K562 (cell line): Measurements from ENCODE around the gene POC1B. TPM values are rescaled to one million over a fixed set of nuclear protein-coding genes. Genes with fewer than 3 reads are reported as not detected.

Experiments
- ATAC-seq: fragments of 200-7000 bp; cut with Tn5 transposase; 3 replicates; pipeline ENCODE4 v1.9.1; 2020; ENCODE audit warnings: moderate library complexity
- BruUV-seq: library from RNA; stranded (reverse); fragments of 400-500 nt; replicated peaks from 2 replicates; lab custom pipeline; 2021; lab: Mats Ljungman, UMichigan
- CTCF ChIA-PET: fragments of 300-600 bp; formaldehyde crosslinking; extraction: SDS; loops from one replicate; lab custom pipeline; 2021; ENCODE audit warnings: low intra/inter-chr PET ratio; lab: Yijun Ruan, JAX
- POLR2A ChIA-PET: fragments of 300-600, 350-650 bp; sonication (Branson Sonifier 250); formaldehyde crosslinking; extraction: SDS; loops from one replicate; lab custom pipeline; 2021; ENCODE audit warnings: antibody characterized with exemption, inconsistent platforms; lab: Yijun Ruan, JAX
- DNase-seq, 4 experiments: peaks; one replicate each; pipeline versions ENCODE4 v3.0.0 to v3.0.0-alpha.2; 2011 to 2018; ENCODE audit warnings: low spot score in 3 of 4, mixed read lengths in 3 of 4; ENCODE audit errors: extremely low read depth in 1 of 4
- FAIRE-seq: peaks from 2 replicates; lab custom pipeline; 2011; peaks lifted over from hg19 to GRCh38; lab: Jason Lieb, UNC
- H2AFZ ChIP-seq: 2 replicates; pipeline ENCODE4 v1.6.0; 2011; ENCODE audit warnings: low read depth, low read length, control low read depth, inconsistent platforms
- H3K27ac ChIP-seq: fragments of 200-600 bp; 3 replicates; pipeline ENCODE4 v1.8.0; 2011; ENCODE audit warnings: low read depth, mild to moderate bottlenecking, control low read depth, inconsistent platforms, low read length, moderate library complexity, mixed read lengths; ENCODE audit errors: extremely low read depth
- H3K27me3 ChIP-seq, 2 experiments: fragments of 300-600 bp in 1 of 2; 2 replicates in 1 of 2; 3 replicates in 1 of 2; pipeline versions ENCODE4 v1.6.0 to v1.8.0; 2011; ENCODE audit warnings: inconsistent platforms in 2 of 2, low read length in 2 of 2, mild to moderate bottlenecking in 1 of 2, mixed read lengths in 1 of 2, moderate library complexity in 1 of 2; ENCODE audit not compliant: control insufficient read depth in 2 of 2, insufficient read depth in 2 of 2
- H3K36me3 ChIP-seq: fragments of 300-600 bp; 3 replicates; pipeline ENCODE4 v1.8.0; 2011; ENCODE audit warnings: mild to moderate bottlenecking, low read length, inconsistent platforms; ENCODE audit not compliant: control insufficient read depth, insufficient read depth
- H3K4me1 ChIP-seq, 2 experiments: fragments of 200-600 bp in 1 of 2; replicated peaks in 1 of 2; 2 replicates in 1 of 2; 3 replicates in 1 of 2; pipeline versions ENCODE4 v1.5.1 to v1.8.0; 2011; ENCODE audit warnings: inconsistent platforms in 2 of 2, low read length in 2 of 2, mild to moderate bottlenecking in 1 of 2, mixed read lengths in 1 of 2, moderate library complexity in 1 of 2; ENCODE audit not compliant: control insufficient read depth in 2 of 2, insufficient read depth in 2 of 2
- H3K4me2 ChIP-seq: 2 replicates; pipeline ENCODE4 v1.6.1; 2011; ENCODE audit warnings: low read length, control low read depth, inconsistent platforms, mixed read lengths; ENCODE audit not compliant: insufficient read depth
- H3K4me3 ChIP-seq: fragments of 200-600 bp; sonication (generic), shearing (Covaris generic); 2 replicates; pipeline ENCODE4 v1.5.1; 2016; ENCODE audit warnings: control low read depth, inconsistent platforms
- H3K79me2 ChIP-seq: fragments of 200-600 bp; 3 replicates; pipeline ENCODE4 v1.8.0; 2011; ENCODE audit warnings: low read length, inconsistent platforms; ENCODE audit not compliant: control insufficient read depth, insufficient read depth
- H3K9ac ChIP-seq, 2 experiments: 2 replicates each; pipeline versions ENCODE4 v1.6.0 to v1.6.1; 2011; ENCODE audit warnings: low read depth in 2 of 2, low read length in 2 of 2, control low read depth in 1 of 2, inconsistent platforms in 1 of 2, mild to moderate bottlenecking in 1 of 2, mixed read lengths in 1 of 2; ENCODE audit not compliant: insufficient read depth in 1 of 2
- H3K9me1 ChIP-seq: one replicate; pipeline ENCODE4 v1.6.0; 2011; ENCODE audit warnings: inconsistent platforms, mild to moderate bottlenecking, low read length, moderate library complexity; ENCODE audit not compliant: control insufficient read depth, insufficient read depth
- H3K9me3 ChIP-seq: replicated peaks from 2 replicates; pipeline ENCODE4 v1.5.1; 2011; ENCODE audit warnings: low read depth, low read length, inconsistent platforms; ENCODE audit not compliant: control insufficient read depth, insufficient read depth
- H4K20me1 ChIP-seq: replicated peaks from 2 replicates; pipeline ENCODE4 v1.6.1; 2011; ENCODE audit warnings: low read length, inconsistent platforms, mixed read lengths; ENCODE audit not compliant: control insufficient read depth, insufficient read depth
- BACH1 ChIP-seq: fragments of 200-800 bp; sonication (Bioruptor generic); IDR thresholded peaks from 2 replicates; pipeline ENCODE4 v1.6.1; 2016; ENCODE audit warnings: missing genetic modification characterization, missing compliant biosample characterization
- BHLHE40 ChIP-seq: IDR thresholded peaks from 2 replicates; pipeline ENCODE4 v1.6.1; 2011; ENCODE audit warnings: low read length, improper control_type of control experiment
- CEBPG ChIP-seq, 3 experiments: fragments of 200-800 bp in 1 of 3; sonication (Bioruptor generic) in 1 of 3; sonication (generic) in 1 of 3; formaldehyde crosslinking in 1 of 3; IDR thresholded peaks in 2 of 3; conservative IDR thresholded peaks in 1 of 3; 2 replicates each; pipeline versions ENCODE4 v1.6.1 to v1.8.0; 2016 to 2022; ENCODE audit warnings: missing compliant biosample characterization in 2 of 3, missing genetic modification characterization in 2 of 3, mild to moderate bottlenecking in 1 of 3, missing genetic modification reagents in 1 of 3
- CREB1 ChIP-seq, 2 experiments: sonication (generic) in 1 of 2; formaldehyde crosslinking in 1 of 2; IDR thresholded peaks; 2 replicates each; pipeline versions ENCODE4 v1.6.1 to v1.8.0; 2012 to 2022; ENCODE audit warnings: inconsistent platforms in 1 of 2, mild to moderate bottlenecking in 1 of 2, missing genetic modification reagents in 1 of 2, moderate library complexity in 1 of 2
- HNRNPUL1 ChIP-seq: fragments of 200-400 bp; formaldehyde crosslinking; IDR thresholded peaks from 2 replicates; pipeline ENCODE4 v1.6.1; 2017; ENCODE audit warnings: low read length
- MECOM ChIP-seq: fragments of 250-450 bp; sonication (Bioruptor Pico); IDR thresholded peaks from 2 replicates; pipeline ENCODE4 v1.8.0; 2022; ENCODE audit warnings: inconsistent platforms
- MEIS2 ChIP-seq: fragments of 450-650 bp; IDR thresholded peaks from 2 replicates; pipeline ENCODE4 v1.6.1; 2014; ENCODE audit warnings: mild to moderate bottlenecking; ENCODE audit not compliant: partially characterized antibody
- RBM17 ChIP-seq: fragments of 200-400 bp; formaldehyde crosslinking; IDR thresholded peaks from 2 replicates; pipeline ENCODE4 v1.6.1; 2017; ENCODE audit warnings: low read depth, mild to moderate bottlenecking, low read length, borderline replicate concordance
- RREB1 ChIP-seq: fragments of 250-450 bp; sonication (Bioruptor Pico); IDR thresholded peaks from 2 replicates; pipeline ENCODE4 v1.4.0; 2020
- RUNX1 ChIP-seq: sonication (generic); IDR thresholded peaks from 2 replicates; pipeline ENCODE4 v1.6.1; 2016; ENCODE audit warnings: antibody characterized with exemption, low read depth
- STAG1 ChIP-seq: sonication (generic); formaldehyde crosslinking; IDR thresholded peaks from 2 replicates; pipeline ENCODE4 v1.5.0; 2020; ENCODE audit warnings: missing genetic modification reagents, borderline replicate concordance
- TCFL5 ChIP-seq: fragments of 250-450 bp; sonication (Bioruptor Pico); conservative IDR thresholded peaks from 2 replicates; pipeline ENCODE4 v1.6.1; 2021; ENCODE audit warnings: mild to moderate bottlenecking, moderate library complexity, matching md5 sums
- THRAP3 ChIP-seq: fragments of 450-650 bp; IDR thresholded peaks from 2 replicates; pipeline ENCODE4 v1.6.1; 2016; ENCODE audit warnings: mild to moderate bottlenecking, inconsistent platforms, borderline replicate concordance
- YY1 ChIP-seq, 3 experiments: IDR thresholded peaks; 2 replicates each; pipeline ENCODE4 v1.6.1; 2011; ENCODE audit warnings: low read length in 2 of 3, mild to moderate bottlenecking in 2 of 3, moderate library complexity in 2 of 3, borderline replicate concordance in 1 of 3, control low read depth in 1 of 3, low read depth in 1 of 3; ENCODE audit not compliant: insufficient read depth in 3 of 3, insufficient replicate concordance in 2 of 3, control insufficient read depth in 1 of 3, insufficient read length in 1 of 3; ENCODE audit errors: extremely low read depth in 1 of 3
- ZNF282 ChIP-seq: sonication (generic); formaldehyde crosslinking; IDR thresholded peaks from 2 replicates; pipeline ENCODE4 v1.8.1; 2023; ENCODE audit warnings: missing genetic modification reagents
- ZNF408 ChIP-seq: fragments of 250-450 bp; sonication (Bioruptor Pico); IDR thresholded peaks from 2 replicates; pipeline ENCODE4 v1.4.0; 2020; ENCODE audit warnings: low read depth, mild to moderate bottlenecking, moderate library complexity
- WGBS: fragments of 100-300 bp; shearing (Covaris generic); methylation state at CpG from one replicate; pipeline ENCODE4 v1.1.6; 2016; ENCODE audit warnings: low coverage, mixed read lengths; ENCODE audit not compliant: insufficient coverage; ENCODE audit errors: missing lambda C conversion rate; 5-methylcytosine and 5-hydroxymethylcytosine counted together
- in situ Hi-C: fragments of 300-500 bp; cut with MboI; formaldehyde crosslinking; loops from 4 replicates; pipeline ENCODE4 v1.15.0; 2018; ENCODE audit warnings: inconsistent platforms, mixed read lengths
- intact Hi-C: fragments of 100-400 bp; cut with micrococcal nuclease; formaldehyde crosslinking; loops from 2 replicates; pipeline ENCODE4 v1.14.2; 2022
- polyA plus RNA-seq, 8 experiments: library from polyadenylated mRNA; depleted of rRNA in 4 of 8; stranded (reverse) in 5 of 8; unstranded in 3 of 8; fragments of >200 nt; fragmentation: Nextera tagmentation in 2 of 8; fragmentation: Illumina TruSeq in 1 of 8; extraction: Ambion mirVana in 2 of 8; extraction: Trizol in 1 of 8; gene quantifications; 2 replicates each; pipeline versions ENCODE4 v1.2.1 to v1.2.3, GENCODE V29; 2011 to 2014; ENCODE audit warnings: inconsistent platforms in 1 of 8, missing spikeins in 1 of 8
- total RNA-seq, 7 experiments: library from RNA; depleted of rRNA in 6 of 7; stranded (reverse); fragments of >200 nt in 6 of 7; fragmentation: Illumina TruSeq in 2 of 7; extraction: Trizol in 2 of 7; gene quantifications; 2 replicates each; pipeline versions ENCODE4 v1.2.1 to v1.2.3, GENCODE V29; 2011 to 2021; ENCODE audit warnings: low replicate concordance in 1 of 7

The POC1B gene
- total and polyA plus RNA-seq, 9 of the 15 experiments (the other 6 are each of a cell fraction or from before 2014, with no cell fraction given) = 4.5 to 16.1 (median 10.4) TPM

DNA sequence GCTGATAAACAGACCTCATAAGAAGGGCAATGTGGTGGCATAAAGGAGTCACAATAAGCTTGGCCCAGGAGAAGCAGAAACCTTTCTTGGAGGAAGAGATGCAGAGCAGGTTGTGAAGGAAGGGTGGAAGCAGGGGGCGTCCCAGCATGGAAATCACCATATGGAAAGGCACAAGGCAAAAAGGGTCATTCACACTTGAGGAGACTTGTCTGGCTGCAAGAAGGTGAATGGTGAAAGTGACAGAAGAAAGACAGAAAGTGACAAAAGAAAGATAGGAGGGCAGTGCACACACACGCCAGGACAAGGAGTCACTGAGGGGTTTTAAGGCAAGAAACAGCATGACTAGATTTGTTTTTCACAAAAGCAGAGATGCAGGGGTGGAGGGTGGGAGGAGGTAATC is 39.6 kb downstream of the POC1B start:
- Histone ChIP-seq H3K9me1 (no peaks in the 10 kb centered on the region), H3K4me1 (no peaks in the 10 kb centered on the region), H3K9me3 (no peaks in the 10 kb centered on the region), H3K27me3 (no peaks in the 10 kb centered on the region), H3K4me2 (no peak overlapping the region), H3K79me2 (no peaks in the 10 kb centered on the region), H3K9ac (no peak overlapping the region), H3K27ac (no peak overlapping the region), H3K36me3 (no peaks in the 10 kb centered on the region), H3K4me3 (no peak overlapping the region), H4K20me1 (no peaks in the 10 kb centered on the region)
- POLR2A ChIA-PET = no interaction called here
- BruUV-seq = no TSS peak
- CTCF ChIA-PET = no interaction called here
- FAIRE-seq = no peak
- in situ Hi-C loops = no loop called here
- WGBS = 52% methylated on average over 2 of the region's 2 CpGs
- DNase-seq = no peak
- intact Hi-C loops = no loop called here
- TF ChIP-seq RUNX1 (no peak), HNRNPUL1 (no peak), TCFL5 (CRISPR knock-in tag) (no peak), BHLHE40 (no peak), ZNF408 (CRISPR knock-in tag) (no peak), STAG1 (CRISPR knock-in tag) (no peak), RBM17 (no peak), CREB1 (IDR thresholded peaks at IDR 0.05) (no peak), CREB1 (CRISPR knock-in tag; IDR thresholded peaks at IDR 0.05) (no peak), YY1 (IDR thresholded peaks at IDR 0.05; ENCODE audit: borderline replicate concordance in 1 of 3, control insufficient read depth in 1 of 3, extremely low read depth in 1 of 3, insufficient read depth in 3 of 3, insufficient read length in 1 of 3, insufficient replicate concordance in 2 of 3, low read depth in 1 of 3, low read length in 2 of 3) (no peak), MEIS2 (no peak), CEBPG (CRISPR knock-in tag; IDR thresholded peaks at IDR 0.05) (no peak), CEBPG (tag; conservative IDR thresholded peaks at IDR 0.05 in 1 of 2, IDR thresholded peaks at IDR 0.05 in 1 of 2) (no peak), MECOM (no peak), THRAP3 (no peak), ZNF282 (CRISPR knock-in tag) (no peak), RREB1 (CRISPR knock-in tag) (no peak), BACH1 (tag) (no peak)
- TF ChIP-seq, all 486 proteins: peak for 0
- ATAC-seq = no peak
- no peak overlapping the region for H2AFZ ChIP-seq
